Measurements from ENCODE around the gene MTA2.
"Not testable (repeated sequence)": the region's sequence is repeated elsewhere in the genome, so short reads cannot be mapped to it uniquely, and the experiment has no call there.

DNA sequence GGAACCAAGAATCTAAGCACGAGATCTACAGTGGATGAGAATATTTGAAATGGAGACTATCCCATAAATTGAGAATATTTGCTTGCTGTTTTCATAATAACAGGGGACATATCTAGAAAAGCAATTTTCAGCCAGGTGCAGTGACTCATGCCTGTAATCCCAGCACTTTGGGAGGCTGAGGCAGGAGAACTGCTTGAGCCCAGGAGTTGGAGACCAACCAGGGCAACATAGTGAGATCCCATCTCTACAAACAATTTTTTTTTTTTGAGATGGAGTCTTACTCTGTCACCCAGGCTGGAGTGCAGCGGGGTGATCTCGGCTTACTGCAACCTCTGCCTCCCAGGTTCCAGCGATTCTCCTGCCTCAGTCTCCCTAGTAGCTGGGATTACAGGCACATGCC lies 19.9 kb downstream of the MTA2 start:
- TF ChIP-seq POLR2A (IDR thresholded peaks at IDR 0.05) = not testable (repeated sequence)
- TF ChIP-seq, protein P1, sequence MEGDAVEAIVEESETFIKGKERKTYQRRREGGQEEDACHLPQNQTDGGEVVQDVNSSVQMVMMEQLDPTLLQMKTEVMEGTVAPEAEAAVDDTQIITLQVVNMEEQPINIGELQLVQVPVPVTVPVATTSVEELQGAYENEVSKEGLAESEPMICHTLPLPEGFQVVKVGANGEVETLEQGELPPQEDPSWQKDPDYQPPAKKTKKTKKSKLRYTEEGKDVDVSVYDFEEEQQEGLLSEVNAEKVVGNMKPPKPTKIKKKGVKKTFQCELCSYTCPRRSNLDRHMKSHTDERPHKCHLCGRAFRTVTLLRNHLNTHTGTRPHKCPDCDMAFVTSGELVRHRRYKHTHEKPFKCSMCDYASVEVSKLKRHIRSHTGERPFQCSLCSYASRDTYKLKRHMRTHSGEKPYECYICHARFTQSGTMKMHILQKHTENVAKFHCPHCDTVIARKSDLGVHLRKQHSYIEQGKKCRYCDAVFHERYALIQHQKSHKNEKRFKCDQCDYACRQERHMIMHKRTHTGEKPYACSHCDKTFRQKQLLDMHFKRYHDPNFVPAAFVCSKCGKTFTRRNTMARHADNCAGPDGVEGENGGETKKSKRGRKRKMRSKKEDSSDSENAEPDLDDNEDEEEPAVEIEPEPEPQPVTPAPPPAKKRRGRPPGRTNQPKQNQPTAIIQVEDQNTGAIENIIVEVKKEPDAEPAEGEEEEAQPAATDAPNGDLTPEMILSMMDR (IDR thresholded peaks at IDR 0.05) = not testable (repeated sequence)

All from suprapubic skin (tissue), 3 donors.